ENCODE data around the gene ODAD3.
"Not testable (repeated sequence)": the region's sequence is repeated elsewhere in the genome, so short reads cannot be mapped to it uniquely, and the experiment has no call there.

The ODAD3 gene

DNA sequence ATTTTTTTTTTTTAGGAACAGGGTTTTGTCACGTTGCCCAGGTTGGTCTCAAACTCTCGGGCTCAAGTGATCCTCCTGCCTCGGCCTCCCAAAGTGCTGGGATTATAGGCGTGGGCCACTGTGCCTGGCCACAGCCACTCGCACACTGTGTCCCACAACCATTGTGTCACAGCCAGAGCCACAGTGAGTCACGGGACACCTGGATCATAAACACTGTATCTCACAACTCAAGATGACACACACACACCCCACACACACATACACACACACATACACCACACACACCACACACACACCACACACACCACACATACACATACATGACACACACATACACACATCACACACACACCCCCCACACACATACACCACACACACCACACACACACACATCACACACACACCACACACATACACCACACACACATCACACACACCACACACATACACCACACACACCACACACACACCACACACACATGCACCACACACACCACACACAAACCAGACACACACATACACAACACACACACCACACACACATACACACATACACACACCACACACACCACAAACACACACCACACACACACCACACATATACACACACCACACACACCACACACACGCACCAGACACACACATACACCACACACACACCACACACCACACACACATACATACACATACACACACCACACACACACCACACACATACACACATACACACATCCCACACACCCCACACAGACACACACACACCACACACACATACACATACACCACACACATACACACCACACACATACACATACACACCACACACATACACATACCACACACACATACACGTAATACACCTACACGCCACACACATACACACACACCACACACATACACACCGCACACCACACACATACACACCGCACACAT, 29.7 kb upstream of the ODAD3 start:
- intact Hi-C loops (cut with DNase I): no loop called here
- DNase-seq: no peak

DNA sequence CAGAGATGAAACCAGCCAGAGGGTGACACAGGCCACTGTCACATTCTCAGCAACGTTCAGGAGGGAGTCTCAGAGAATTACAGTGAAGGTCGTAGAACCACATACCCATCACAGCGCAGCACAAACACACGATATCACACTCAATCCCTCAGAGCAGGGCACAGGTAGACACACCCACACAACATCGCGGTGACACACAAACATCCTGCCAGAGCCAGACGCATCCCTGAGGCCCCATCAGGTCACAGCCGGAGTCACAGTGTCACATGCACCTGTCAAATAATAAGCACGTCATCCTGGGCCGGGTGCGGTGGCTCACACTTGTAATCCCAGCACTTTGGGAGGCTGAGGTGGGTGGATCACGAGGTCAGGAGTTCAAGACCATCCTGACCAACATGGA, 28.5 kb upstream of the ODAD3 start:
- DNase-seq: peak in 4 of 42 donors; percentile 16 to 38 (median 32)
- intact Hi-C loops (cut with DNase I): no loop called here

DNA sequence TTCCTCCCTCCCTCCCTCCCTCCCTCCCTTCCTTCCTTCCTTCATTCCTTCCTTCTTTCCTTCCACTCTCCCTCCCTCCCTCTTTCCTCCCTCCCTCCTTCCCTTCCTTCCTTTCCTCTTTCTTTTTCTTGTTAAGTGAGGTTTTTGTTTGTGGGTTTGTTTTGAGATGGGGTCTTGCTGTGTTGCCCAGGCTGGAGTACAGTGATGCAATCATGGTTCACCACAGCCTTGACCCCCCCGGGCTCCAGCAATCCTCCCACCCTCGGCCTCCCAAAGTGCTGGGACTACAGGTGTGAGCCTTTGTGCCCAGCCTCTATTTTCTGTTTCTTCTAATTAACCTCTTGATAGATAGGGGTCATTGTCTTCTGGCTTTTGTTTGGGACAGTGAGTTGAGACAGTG, 26.5 kb upstream of the ODAD3 start:
- DNase-seq: no peak
- intact Hi-C loops (cut with DNase I): no loop called here

DNA sequence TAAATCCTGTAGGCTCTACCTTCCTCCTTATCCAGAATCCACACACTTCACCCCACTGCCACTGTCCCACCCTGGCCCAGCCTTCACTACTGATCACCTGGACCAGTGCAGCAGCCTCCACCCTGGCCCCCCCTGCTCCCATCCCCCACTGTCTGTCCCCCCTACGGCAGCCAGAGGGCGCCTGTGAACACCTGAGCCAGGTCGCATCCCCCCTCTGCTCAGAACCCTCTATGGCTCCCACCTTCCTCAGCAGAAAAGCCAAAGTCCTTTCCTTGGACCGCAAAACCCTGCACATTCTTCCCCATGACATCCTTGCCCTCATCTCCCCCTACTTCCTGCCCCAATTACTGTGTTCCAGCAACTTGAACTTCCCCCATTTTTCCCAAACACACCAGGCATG, 25.3 kb upstream of the ODAD3 start:
- no peak for DNase-seq
- intact Hi-C loops (cut with DNase I): no loop called here

DNA sequence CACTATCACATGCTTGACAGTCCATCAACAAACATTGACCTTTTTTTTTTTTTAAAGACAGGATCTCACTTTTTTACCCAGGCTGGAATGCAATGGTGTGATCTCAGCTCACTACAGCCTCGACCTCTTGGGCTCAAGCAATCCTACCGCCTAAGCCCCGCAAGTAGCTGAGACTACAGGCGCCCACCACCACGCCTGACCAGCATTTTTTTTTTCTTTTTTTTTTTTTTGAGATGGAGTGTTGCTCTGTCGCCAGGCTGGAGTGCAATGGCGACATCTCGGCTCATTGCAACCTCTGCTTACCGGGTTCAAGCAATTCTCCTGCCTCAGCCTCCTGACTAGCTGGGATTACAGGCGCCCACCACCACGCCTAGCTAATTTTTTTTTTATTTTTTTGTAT, 24.0 kb upstream of the ODAD3 start:
- DNase-seq; intact Hi-C loops (cut with DNase I): not testable (repeated sequence)

DNA sequence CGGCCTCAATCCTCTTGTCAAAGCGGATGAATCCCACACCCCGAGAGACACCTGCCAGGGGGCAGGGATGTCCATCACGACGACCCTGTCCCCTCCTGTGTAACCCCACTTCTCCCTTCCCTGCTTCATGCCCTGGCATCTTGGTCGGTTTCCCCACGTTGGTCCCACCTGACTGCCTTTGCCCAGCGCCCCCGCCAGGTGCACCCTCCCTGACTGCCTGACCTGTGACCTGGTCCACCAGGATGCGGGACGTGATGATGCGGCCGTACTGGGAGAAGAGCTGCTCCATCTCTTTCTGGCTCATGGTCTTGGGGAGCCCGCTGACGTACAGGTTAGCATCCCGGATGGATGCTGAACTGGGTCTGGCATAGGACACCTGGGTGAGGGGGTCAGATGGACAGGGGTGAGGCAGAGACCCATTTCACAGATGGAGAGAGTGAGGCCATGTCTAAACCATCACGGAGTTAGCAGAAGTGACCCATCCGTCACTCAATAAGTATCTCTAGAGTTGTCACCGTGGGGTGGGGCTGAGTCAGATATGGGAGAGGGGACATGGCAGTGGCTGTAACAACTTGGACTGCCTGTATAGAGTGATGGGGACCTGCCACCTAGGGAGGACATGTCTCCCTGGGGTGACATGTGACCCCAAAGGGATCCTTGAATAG, 23.4 kb upstream of the ODAD3 start:
- no peak for DNase-seq
- intact Hi-C loops (cut with DNase I): no loop called here

DNA sequence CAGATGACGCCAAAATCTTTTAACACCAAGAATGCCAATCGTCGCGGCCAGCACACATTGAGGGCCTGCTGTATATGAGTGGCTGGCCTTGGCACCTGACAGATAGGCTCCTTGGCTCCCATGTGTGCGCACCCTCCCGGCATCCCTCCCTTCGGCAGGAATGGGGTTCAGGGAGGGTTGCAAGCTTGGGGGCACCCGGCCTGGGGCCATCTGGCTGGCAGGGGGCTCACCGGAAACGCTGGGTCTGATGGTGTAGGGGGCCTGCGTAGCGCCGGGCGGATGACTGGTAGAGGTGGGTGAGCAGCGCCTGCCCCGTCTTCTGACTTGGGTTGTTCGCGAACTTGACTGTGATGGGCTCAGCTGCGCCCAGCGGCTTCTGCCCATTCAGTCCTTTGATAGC, 22.9 kb upstream of the ODAD3 start:
- intact Hi-C loops (cut with DNase I): no loop called here
- no peak for DNase-seq

DNA sequence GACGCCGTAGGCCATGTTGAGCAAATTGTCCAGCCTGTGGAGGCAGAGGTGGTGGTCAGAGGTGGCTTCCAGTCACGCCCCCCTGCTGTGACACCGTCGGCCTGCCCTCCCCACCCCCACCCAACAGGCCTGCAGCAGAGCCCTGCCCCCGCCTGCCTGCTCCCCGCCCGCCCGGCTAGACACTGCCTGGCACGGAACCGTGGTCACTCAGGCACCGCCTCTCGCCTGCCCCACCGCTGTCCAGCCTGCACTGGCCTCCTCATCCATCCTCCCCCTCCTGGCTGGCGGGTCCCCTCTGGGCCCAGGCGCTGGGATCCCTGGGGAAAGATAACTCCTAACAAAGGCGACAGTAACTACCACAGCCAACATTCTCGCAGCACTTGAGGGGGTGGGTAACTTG, 22.2 kb upstream of the ODAD3 start:
- intact Hi-C loops (cut with DNase I): no loop called here
- DNase-seq: peak; percentile 82 to 97 (median 92)

DNA sequence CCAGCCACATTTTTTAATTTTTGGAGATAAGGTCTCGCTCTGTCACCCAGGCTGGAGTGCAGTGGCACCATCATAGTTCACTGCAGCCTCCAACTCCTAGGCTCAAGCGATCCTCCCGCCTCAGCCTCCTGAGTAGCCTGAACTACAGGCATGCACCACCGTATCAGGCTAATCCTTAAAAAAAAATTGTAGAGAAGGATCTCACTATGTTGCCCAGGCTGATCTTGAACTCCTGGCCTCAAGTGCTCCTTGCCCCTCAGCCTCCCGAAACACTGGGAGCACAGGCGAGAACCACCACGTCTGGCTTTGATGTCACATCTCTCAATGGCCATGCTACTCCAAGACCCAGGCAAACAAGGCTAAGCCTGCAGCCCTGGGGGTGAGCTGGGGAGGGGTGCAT, 21.7 kb upstream of the ODAD3 start:
- intact Hi-C loops (cut with DNase I): no loop called here
- DNase-seq: no peak

DNA sequence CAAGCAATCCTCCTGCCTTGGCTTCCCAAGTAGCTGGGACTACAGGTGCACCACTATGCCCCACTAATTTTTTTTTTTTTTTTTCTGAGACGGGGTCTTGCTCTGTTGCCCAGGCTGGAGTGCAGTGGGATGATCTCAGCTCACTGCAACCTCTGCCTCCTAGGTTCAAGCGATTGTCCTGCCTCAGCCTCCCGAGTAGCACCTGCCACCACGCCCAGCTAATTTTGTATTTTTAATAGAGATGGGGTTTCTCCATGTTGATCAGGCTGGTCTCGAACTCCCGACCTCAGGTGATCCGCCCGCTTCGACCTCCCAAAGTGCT, 20.3 kb upstream of the ODAD3 start:
- intact Hi-C loops (cut with DNase I); DNase-seq: not testable (repeated sequence)

DNA sequence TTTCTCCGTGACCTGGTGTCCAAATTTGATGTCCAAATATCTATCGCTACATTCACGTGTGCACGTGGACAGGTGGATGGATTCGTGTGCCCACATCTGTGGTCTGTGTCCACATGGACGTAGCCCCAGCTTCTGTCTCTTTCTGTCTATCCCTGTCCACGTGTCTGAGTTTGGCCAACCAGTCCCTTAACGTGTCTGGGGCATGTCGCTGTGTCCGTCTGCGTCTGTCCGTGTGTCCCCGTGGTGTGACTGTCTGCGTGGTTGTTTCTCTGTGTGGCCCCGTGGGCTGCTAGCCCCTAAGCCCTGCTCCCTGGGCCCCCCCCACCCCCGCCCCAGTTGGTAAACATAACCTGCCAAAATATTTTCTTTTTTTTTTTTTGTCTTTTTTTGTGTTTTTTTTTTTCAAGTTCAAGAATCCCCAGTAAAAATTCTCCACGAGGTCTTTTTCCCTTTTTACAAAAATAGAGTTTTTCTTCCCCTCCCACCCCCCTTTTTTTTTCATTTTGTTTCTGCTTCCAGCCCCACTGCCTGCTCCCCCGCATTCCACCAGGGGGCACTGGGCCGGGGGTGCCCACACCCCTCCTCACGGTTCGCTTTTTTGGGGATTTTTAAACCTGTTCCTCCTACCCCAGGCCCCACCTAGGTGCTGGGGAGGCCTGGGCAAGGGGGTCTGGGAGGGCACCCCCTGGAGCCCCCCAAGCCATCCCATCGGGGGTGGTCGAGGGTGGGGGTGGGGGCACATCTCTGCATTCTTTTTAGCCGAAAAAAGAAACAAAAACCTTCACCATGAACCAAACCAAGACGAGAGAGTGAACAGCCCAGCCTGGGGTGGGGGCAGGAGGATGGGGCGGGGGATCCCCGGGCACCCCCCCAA, 18.8 kb upstream of the ODAD3 start:
- no peak for DNase-seq
- intact Hi-C loops (cut with DNase I): no loop called here

DNA sequence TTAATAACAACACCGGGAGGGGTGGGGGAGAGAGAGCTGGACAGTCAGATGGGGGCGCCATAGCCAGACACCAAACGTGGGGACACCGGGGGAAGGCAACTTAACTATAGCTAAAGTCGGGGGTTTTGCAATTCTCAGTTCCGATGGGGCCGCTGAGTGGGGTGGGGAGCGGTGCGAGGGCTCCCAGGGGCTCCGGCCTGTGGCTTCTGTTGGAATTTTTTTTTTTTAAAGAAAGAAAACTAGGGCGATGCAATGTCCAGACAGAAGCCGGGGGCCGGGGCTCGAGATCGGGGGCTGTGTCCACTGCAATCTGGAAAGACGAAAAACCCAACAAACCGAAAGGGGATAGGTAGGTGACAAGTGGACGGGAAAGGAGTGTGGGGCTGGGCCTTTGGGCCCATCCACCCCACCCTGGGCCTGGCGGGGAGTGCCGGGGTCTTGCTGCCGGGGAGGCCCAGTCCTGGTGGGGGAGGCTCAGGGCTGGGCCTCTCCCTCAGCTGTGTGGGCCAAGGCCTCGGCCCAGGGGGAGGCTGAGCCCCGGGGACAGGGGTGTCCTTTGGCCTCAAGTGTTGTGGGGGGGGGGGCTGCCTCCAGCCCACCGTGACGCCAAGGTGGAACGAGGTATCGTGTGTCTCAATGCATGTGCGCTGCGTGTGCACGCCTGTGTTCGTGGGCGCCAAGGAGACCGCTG, 17.8 kb upstream of the ODAD3 start:
- intact Hi-C loops (cut with DNase I): no loop called here
- DNase-seq: peak in 7 of 42 donors; percentile 16 to 72 (median 57)

DNA sequence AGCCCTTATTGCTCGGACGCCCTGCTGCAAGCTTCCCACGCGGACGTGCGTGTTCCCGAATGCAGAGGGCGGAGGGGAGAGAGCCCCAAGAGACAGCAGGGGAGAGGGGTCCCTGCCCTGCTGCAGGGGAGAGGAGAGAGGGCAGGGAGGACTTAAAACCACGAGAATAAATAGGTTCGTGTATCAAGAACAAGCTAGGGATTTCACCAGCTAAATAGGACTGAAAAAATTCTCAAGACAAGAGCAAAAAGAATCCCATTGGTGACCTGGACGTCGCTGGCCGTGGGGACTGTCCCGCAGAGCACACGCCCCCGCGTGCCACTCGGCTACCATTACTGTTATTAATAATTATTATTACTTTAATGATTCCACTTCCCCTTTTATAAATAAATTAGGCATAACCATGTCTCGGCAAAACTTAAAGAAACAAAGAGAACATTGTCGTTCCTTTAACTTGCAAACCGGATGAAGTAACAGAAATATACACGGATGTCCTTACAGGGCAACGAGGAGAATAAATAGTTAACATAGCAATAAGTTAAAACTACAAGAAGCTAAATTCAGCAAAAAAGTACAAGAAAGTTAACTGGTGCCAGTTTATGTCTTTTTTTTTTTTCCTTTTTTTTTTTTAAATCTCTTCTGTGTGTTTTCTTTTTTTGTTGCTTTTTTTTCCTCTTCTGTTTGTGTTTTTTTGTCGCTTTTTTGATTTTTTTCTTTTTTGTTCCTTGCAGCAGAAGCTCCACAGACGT, 17.1 kb upstream of the ODAD3 start:
- no peak for DNase-seq
- intact Hi-C loops (cut with DNase I): no loop called here

DNA sequence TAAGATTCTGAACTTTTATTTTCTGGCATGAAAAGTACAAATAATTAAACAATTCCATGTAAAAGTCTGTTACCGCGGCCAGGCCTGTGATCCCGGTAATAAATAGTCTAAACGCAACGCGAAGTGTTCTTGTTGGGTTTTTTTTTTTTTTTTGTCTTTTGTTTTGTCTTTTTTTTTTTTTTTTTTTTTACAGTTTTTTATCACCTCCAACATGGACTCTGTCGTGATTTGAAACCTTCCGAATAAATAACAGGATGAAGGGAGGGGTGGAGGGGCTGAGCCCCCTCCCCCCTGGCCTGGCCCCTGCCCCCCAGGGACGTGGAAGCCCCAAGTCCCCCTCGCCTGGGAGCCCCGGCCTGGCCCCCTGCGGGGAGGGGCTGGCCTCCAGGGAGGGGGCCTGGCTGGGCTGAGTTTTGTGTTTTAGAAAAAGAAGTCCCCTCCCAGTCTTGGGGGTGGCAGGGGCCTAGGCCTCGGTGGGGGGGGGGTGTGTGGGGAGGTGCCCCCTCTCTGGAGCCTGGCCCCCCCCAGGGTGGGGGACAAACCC, 16.5 kb upstream of the ODAD3 start:
- no peak for DNase-seq
- intact Hi-C loops (cut with DNase I): no loop called here

DNA sequence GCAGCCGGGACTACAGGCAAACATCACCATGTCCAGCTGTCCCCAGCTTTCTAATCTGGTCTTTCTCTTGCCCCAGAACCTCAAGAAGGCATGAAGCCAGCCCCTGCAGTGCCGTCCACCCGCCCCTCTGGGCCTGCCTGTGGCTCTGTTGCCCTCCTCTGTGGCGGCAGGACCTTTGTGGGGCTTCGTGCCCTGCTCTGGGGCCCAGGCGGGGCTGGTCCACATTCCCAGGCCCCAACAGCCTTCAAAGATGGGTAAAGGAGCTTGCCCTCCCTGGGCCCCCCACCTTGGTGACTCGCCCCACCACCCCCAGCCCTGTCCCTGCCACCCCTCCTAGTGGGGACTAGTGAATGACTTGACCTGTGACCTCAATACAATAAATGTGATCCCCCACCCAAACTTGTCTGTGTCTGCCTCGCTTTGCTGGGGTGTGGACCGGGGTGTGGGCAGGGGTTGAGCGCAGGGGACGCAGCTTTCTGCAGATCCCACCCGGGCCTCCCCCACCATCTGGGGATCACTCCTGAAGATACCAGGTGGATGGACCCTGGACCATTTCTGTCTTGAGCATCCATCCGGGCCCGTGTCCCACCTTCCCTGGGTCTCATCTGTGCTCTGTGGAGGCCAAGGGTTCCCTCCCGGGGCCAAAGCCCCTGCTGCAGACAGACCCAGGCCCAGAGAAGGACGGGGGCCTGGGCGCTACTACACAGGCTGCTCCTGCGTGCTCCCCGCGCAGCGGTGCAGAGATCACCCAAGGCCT, 15.8 kb upstream of the ODAD3 start:
- DNase-seq: peak in 1 of 42 donors; percentile 11
- intact Hi-C loops (cut with DNase I): no loop called here

DNA sequence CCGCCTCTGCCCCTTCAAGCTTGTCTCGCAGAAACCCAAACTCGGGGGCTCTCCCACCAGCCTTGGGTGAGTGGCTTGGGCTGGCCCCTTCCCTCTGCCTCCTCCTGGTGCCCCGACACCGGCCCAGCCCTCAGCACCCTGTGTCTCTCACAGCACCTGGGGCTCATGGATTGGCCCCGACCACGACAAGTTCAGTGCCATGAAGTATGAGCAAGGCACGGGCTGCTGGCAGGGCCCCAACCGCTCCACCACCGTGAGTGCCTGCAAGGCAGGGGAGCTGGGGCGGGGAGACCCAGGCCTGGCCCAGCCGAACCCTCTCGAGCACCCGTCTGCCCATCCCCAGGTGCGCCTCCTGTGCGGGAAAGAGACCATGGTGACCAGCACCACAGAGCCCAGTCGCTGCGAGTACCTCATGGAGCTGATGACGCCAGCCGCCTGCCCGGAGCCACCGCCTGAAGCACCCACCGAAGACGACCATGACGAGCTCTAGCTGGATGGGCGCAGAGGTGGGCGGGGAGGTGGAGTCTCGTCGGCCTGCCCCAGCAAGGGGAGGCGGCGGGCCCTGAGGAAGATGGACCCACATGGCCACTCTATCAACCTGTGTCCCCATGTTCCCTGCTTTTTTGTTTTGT, 14.1 kb upstream of the ODAD3 start:
- intact Hi-C loops (cut with DNase I): loop anchor here (5.0 kb wide), 2 partner anchors 33 to 157 kb away; partner anchors contain the start of gene ELAVL3
- DNase-seq: peak in 2 of 42 donors; percentile 20 to 45

DNA sequence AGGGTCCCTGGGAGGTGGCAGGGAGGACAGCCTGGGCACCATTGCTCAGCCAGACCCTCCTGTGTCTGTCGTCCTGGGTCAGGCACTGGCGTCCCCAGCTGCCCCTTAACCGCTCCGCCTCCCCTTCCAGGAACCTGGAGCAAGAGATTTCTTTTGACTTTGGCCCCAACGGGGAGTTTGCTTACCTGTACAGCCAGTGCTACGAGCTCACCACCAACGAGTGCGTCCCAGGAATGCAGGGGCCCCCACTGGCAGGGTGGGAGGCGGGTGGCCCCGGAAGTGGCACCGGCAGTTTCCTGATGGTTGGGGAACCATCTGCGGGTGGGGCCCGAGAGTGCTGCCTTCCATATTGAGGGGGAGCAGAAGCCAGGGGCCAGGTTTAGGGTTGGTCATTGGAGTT, 13.5 kb upstream of the ODAD3 start:
- DNase-seq: no peak
- intact Hi-C loops (cut with DNase I): loop anchor here (5.0 kb wide), 2 partner anchors 34 to 156 kb away; partner anchors contain the start of gene ELAVL3
